ENCODE measurements around the gene OR2V2.
A peak's percentile ranks its signal among the peaks of the same experiment; 100 is the strongest.
"Not testable (repeated sequence)": the region's sequence is repeated elsewhere in the genome, so short reads cannot be mapped to it uniquely, and the experiment has no call there.

The OR2V2 gene

GRCh38 chr5:181153814-181154213, 6.4 kb downstream of the OR2V2 start:
- H3K4me3 ChIP-seq (ENCODE audit: low read length), result no peak overlapping the region
- DNase-seq (ENCODE audit: low read depth), result no peak
- no peak for TF ChIP-seq CTCF (conservative IDR thresholded peaks at IDR 0.05; ENCODE audit: low read depth, low read length)

- no peak for TF ChIP-seq CTCF (conservative IDR thresholded peaks at IDR 0.05; ENCODE audit: low read depth, low read length)
- H3K4me3 ChIP-seq (ENCODE audit: low read length), result no peak overlapping the region
- DNase-seq (ENCODE audit: low read depth), result no peak
Measured at GRCh38 chr5:181156758-181157157, 9.4 kb downstream of the OR2V2 start.

GRCh38 chr5:181158869-181159268, 11.5 kb downstream of the OR2V2 start:
- no peak for TF ChIP-seq CTCF (conservative IDR thresholded peaks at IDR 0.05; ENCODE audit: low read depth, low read length)
- no peak overlapping the region for H3K4me3 ChIP-seq (ENCODE audit: low read length)
- DNase-seq (ENCODE audit: low read depth), result no peak

GRCh38 chr5:181159286-181160151, 12.1 kb downstream of the OR2V2 start:
- H3K4me3 ChIP-seq (ENCODE audit: low read length), result no peak overlapping the region
- TF ChIP-seq CTCF (conservative IDR thresholded peaks at IDR 0.05; ENCODE audit: low read depth, low read length), result peak; percentile 94
- DNase-seq (ENCODE audit: low read depth), result no peak

GRCh38 chr5:181160152-181160754, 12.9 kb downstream of the OR2V2 start:
- H3K4me3 ChIP-seq (ENCODE audit: low read length), result peak overlapping the region; percentile 27
- no peak for TF ChIP-seq CTCF (conservative IDR thresholded peaks at IDR 0.05; ENCODE audit: low read depth, low read length)
- DNase-seq (ENCODE audit: low read depth), result no peak

GRCh38 chr5:181160755-181161533, 13.6 kb downstream of the OR2V2 start:
- DNase-seq (ENCODE audit: low read depth), result not testable (repeated sequence)
- H3K4me3 ChIP-seq (ENCODE audit: low read length), result peak overlapping the region; percentile 7

- no peak for TF ChIP-seq CTCF (conservative IDR thresholded peaks at IDR 0.05; ENCODE audit: low read depth, low read length)
- DNase-seq (ENCODE audit: low read depth), result no peak
- H3K4me3 ChIP-seq (ENCODE audit: low read length), result no peak overlapping the region
Measured at GRCh38 chr5:181161534-181162175, 14.3 kb downstream of the OR2V2 start.
